H9 (cell line): ENCODE data around the gene RUNX1. TPM values are rescaled to one million over a fixed set of nuclear protein-coding genes. Genes with fewer than 3 reads are reported as not detected.

ENCODE experiments used
- DNase-seq: peaks from one replicate; pipeline ENCODE4 v3.0.0-alpha.2; 2017
- H2AFZ ChIP-seq: one replicate; pipeline ENCODE4 v1.6.1; 2013; ENCODE audit warnings: mild to moderate bottlenecking, low read length, control low read depth, moderate library complexity
- H2AK5ac ChIP-seq: 2 replicates; pipeline ENCODE4 v1.6.1; 2013; ENCODE audit warnings: low read length, control low read depth, mixed read lengths; ENCODE audit not compliant: insufficient read length
- H2BK120ac ChIP-seq: one replicate; pipeline ENCODE4 v1.6.1; 2013; ENCODE audit warnings: low read depth, mild to moderate bottlenecking, low read length, control low read depth, inconsistent platforms; ENCODE audit not compliant: poor library complexity, severe bottlenecking
- H2BK12ac ChIP-seq: 2 replicates; pipeline ENCODE4 v1.6.1; 2013; ENCODE audit warnings: low read length, control low read depth, mixed read lengths, low read depth; ENCODE audit not compliant: insufficient read length
- H2BK15ac ChIP-seq: 2 replicates; pipeline ENCODE4 v1.6.1; 2013; ENCODE audit warnings: low read depth, low read length, control low read depth
- H2BK20ac ChIP-seq: one replicate; pipeline ENCODE4 v1.6.1; 2013; ENCODE audit warnings: low read depth, mild to moderate bottlenecking, low read length, control low read depth, inconsistent platforms; ENCODE audit not compliant: poor library complexity, severe bottlenecking
- H2BK5ac ChIP-seq: 2 replicates; pipeline ENCODE4 v1.6.1; 2013; ENCODE audit warnings: low read length, control low read depth, mixed read lengths; ENCODE audit not compliant: insufficient read length
- H3K14ac ChIP-seq: 2 replicates; pipeline ENCODE4 v1.6.1; 2013; ENCODE audit warnings: low read length, control low read depth; ENCODE audit not compliant: insufficient read depth
- H3K18ac ChIP-seq: 2 replicates; pipeline ENCODE4 v1.6.1; 2013; ENCODE audit warnings: low read depth, mild to moderate bottlenecking, mixed read lengths, low read length, control low read depth; ENCODE audit not compliant: insufficient read length
- H3K23ac ChIP-seq: 2 replicates; pipeline ENCODE4 v1.6.1; 2013; ENCODE audit warnings: low read length, control low read depth, mixed read lengths, low read depth; ENCODE audit not compliant: insufficient read length
- H3K23me2 ChIP-seq: 2 replicates; pipeline ENCODE4 v1.6.1; 2013; ENCODE audit warnings: low read depth, mild to moderate bottlenecking, mixed read lengths, low read length, control low read depth; ENCODE audit not compliant: insufficient read length, poor library complexity, severe bottlenecking
- H3K27ac ChIP-seq: 2 replicates; pipeline ENCODE4 v1.5.1; 2013; ENCODE audit warnings: low read length, control low read depth, mixed read lengths, low read depth; ENCODE audit not compliant: insufficient read length
- H3K27me3 ChIP-seq: 2 replicates; pipeline ENCODE4 v1.6.1; 2013; ENCODE audit warnings: low read length, control low read depth, inconsistent platforms; ENCODE audit not compliant: insufficient read depth
- H3K4ac ChIP-seq: 2 replicates; pipeline ENCODE4 v1.6.1; 2013; ENCODE audit warnings: low read depth, mild to moderate bottlenecking, control low read depth, inconsistent platforms, low read length, moderate library complexity
- H3K4me1 ChIP-seq: 2 replicates; pipeline ENCODE4 v1.6.1; 2013; ENCODE audit warnings: low read length, control low read depth, inconsistent platforms; ENCODE audit not compliant: insufficient read depth
- H3K4me2 ChIP-seq: 2 replicates; pipeline ENCODE4 v1.6.1; 2013; ENCODE audit warnings: low read length, control low read depth, mixed read lengths; ENCODE audit not compliant: insufficient read length, insufficient read depth
- H3K56ac ChIP-seq: 2 replicates; pipeline ENCODE4 v1.6.1; 2013; ENCODE audit warnings: low read depth, mild to moderate bottlenecking, mixed read lengths, low read length, control low read depth; ENCODE audit not compliant: insufficient read length
- H3K79me1 ChIP-seq: 2 replicates; pipeline ENCODE4 v1.6.1; 2013; ENCODE audit warnings: low read depth, mild to moderate bottlenecking, moderate library complexity, low read length, control low read depth, inconsistent platforms; ENCODE audit not compliant: insufficient read depth, poor library complexity, severe bottlenecking
- H3K79me2 ChIP-seq: 2 replicates; pipeline ENCODE4 v1.6.1; 2013; ENCODE audit warnings: low read length, control low read depth, inconsistent platforms; ENCODE audit not compliant: insufficient read depth
- H3K9ac ChIP-seq: 2 replicates; pipeline ENCODE4 v1.6.1; 2013; ENCODE audit warnings: low read length, control low read depth, mixed read lengths; ENCODE audit not compliant: insufficient read length; ENCODE audit errors: extremely low read depth
- H3K9me3 ChIP-seq: one replicate; pipeline ENCODE4 v1.6.1; 2013; ENCODE audit warnings: low read depth, low read length, inconsistent platforms; ENCODE audit not compliant: control insufficient read depth
- H3T11ph ChIP-seq: one replicate; pipeline ENCODE4 v1.6.1; 2013; ENCODE audit warnings: mild to moderate bottlenecking, low read length, control low read depth, inconsistent platforms
- H4K20me1 ChIP-seq: one replicate; pipeline ENCODE4 v1.6.1; 2013; ENCODE audit not compliant: control insufficient read depth, insufficient read length, insufficient read depth
- H4K5ac ChIP-seq: 2 replicates; pipeline ENCODE4 v1.6.1; 2013; ENCODE audit warnings: low read depth, mild to moderate bottlenecking, mixed read lengths, low read length, control low read depth; ENCODE audit not compliant: insufficient read length
- H4K8ac ChIP-seq: replicated peaks from 2 replicates; pipeline ENCODE4 v1.6.1; 2013; ENCODE audit warnings: low read length, control low read depth, mixed read lengths, low read depth; ENCODE audit not compliant: insufficient read length
- H4K91ac ChIP-seq: 2 replicates; pipeline ENCODE4 v1.6.1; 2013; ENCODE audit warnings: low read depth, mild to moderate bottlenecking, moderate library complexity, mixed read lengths, low read length, control low read depth; ENCODE audit not compliant: insufficient read length
- H3K27ac Mint-ChIP-seq, 3 experiments: 2 replicates in 2 of 3; 3 replicates in 1 of 3; pipeline ENCODE4 v1.8.0; 2020 to 2021; ENCODE audit warnings: mixed read lengths in 3 of 3, mild to moderate bottlenecking in 1 of 3, moderate library complexity in 1 of 3
- H3K27me3 Mint-ChIP-seq: 2 replicates; pipeline ENCODE4 v1.8.0; 2021; ENCODE audit warnings: low read depth, mild to moderate bottlenecking, moderate library complexity, mixed read lengths
- H3K36me3 Mint-ChIP-seq, 3 experiments: 2 replicates in 2 of 3; 3 replicates in 1 of 3; pipeline ENCODE4 v1.8.0; 2020 to 2021; ENCODE audit warnings: low read depth in 3 of 3, mixed read lengths in 3 of 3; ENCODE audit not compliant: insufficient read depth in 1 of 3
- H3K4me1 Mint-ChIP-seq, 2 experiments: 2 replicates each; pipeline ENCODE4 v1.8.0; 2020; ENCODE audit warnings: mixed read lengths in 2 of 2
- H3K4me3 Mint-ChIP-seq, 2 experiments: 2 replicates in 1 of 2; 3 replicates in 1 of 2; pipeline ENCODE4 v1.8.0; 2020 to 2021; ENCODE audit warnings: mild to moderate bottlenecking in 2 of 2, mixed read lengths in 2 of 2, moderate library complexity in 1 of 2
- H3K9me3 Mint-ChIP-seq, 2 experiments: 2 replicates in 1 of 2; 3 replicates in 1 of 2; pipeline ENCODE4 v1.8.0; 2020; ENCODE audit warnings: mild to moderate bottlenecking in 2 of 2, mixed read lengths in 2 of 2, moderate library complexity in 1 of 2
- CTCF ChIP-seq: fragments of 200-600 bp; sonication (generic); conservative IDR thresholded peaks from 3 replicates; pipeline ENCODE4 v1.8.0; 2021; ENCODE audit warnings: antibody characterized with exemption, mild to moderate bottlenecking
- WGBS: extraction: QIAGEN DNeasy Blood & Tissue Kit; methylation state at CpG from one replicate; pipeline ENCODE4 v1.1.7; 2013; ENCODE audit warnings: missing lambda C conversion rate, low lambda C conversion rate, mixed read lengths; ENCODE audit not compliant: insufficient read length; ENCODE audit errors: extremely low coverage; 5-methylcytosine and 5-hydroxymethylcytosine counted together
- total RNA-seq: library from RNA; stranded (reverse); gene quantifications from 2 replicates; pipeline ENCODE4 v1.2.1, GENCODE V29; 2021

RUNX1 gene
- total RNA-seq, 1 experiment from 2014 or later: 0.72 TPM

- TF ChIP-seq CTCF: no peak
- H3K4ac ChIP-seq: no peak overlapping the region
- H4K20me1 ChIP-seq: no peaks in the 10 kb centered on the region
- H4K5ac ChIP-seq: no peak overlapping the region
- H3T11ph ChIP-seq: no peak overlapping the region
- no peak overlapping the region for H3K4me2 ChIP-seq
- H3K56ac ChIP-seq: no peak overlapping the region
- Mint-ChIP-seq H3K9me3 (no peaks in the 10 kb centered on the region; a peak in 1 of 5 replicates), H3K36me3 (no peaks in the 10 kb centered on the region), H3K4me1 (no peaks in the 10 kb centered on the region; a peak in 1 of 4 replicates), H3K27ac (no peak overlapping the region), H3K4me3 (no peak overlapping the region), H3K27me3 (peaks cover 2% of the 10 kb centered on the region)
- no peak overlapping the region for H2BK15ac ChIP-seq
- H2BK120ac ChIP-seq: no peak overlapping the region
- H3K9me3 ChIP-seq: no peaks in the 10 kb centered on the region
- no peak overlapping the region for H2AFZ ChIP-seq
- DNase-seq: no peak
- H4K91ac ChIP-seq: no peak overlapping the region
- no peaks in the 10 kb centered on the region for H3K27me3 ChIP-seq
- no peak overlapping the region for H2BK20ac ChIP-seq
- H2AK5ac ChIP-seq: no peak overlapping the region
- no peaks in the 10 kb centered on the region for H3K23me2 ChIP-seq
- no peak overlapping the region for H3K18ac ChIP-seq
- no peak overlapping the region for H3K14ac ChIP-seq
- H2BK5ac ChIP-seq: no peak overlapping the region
- no peak overlapping the region for H2BK12ac ChIP-seq
- no peak overlapping the region for H3K9ac ChIP-seq
- H3K4me1 ChIP-seq: no peaks in the 10 kb centered on the region
- no peak overlapping the region for H3K27ac ChIP-seq
- no peak overlapping the region for H3K23ac ChIP-seq
- WGBS: no CpG with 5 or more reads among the region's 2 CpGs
- H3K79me2 ChIP-seq: no peaks in the 10 kb centered on the region
- no peak overlapping the region for H4K8ac ChIP-seq
- no peaks in the 10 kb centered on the region for H3K79me1 ChIP-seq
Observed at GRCh38 chr21:34774750-34775149, 274.4 kb downstream of the RUNX1 start.
